CD1c-positive myeloid dendritic cell (primary cell): ENCODE data around the gene TRIO.
A peak's percentile ranks its signal among the peaks of the same experiment; 100 is the strongest.

Experiments used
- DNase-seq: peaks from one replicate; pipeline ENCODE4 v3.0.0-alpha.2; 2016; ENCODE audit errors: extremely low spot score

TRIO gene

DNA sequence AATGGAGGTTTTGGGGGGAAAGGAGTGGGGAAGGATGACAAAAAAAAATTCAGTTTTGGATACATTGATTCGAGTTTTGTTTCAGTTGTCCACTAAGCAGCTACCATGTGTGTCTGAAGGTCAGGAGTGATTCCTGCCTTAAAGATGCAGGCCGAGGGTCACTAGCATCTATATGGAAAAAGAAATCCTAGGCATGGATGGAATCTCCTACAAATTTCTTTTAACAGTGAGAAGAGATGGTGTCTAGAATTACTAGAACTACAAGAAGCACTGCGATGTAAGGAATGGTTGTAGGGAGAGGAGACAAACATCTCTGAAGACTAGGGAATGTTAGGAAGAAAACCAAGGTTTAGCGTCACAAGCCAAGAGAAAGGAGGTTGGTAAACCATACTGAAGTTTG lies 19.6 kb upstream of the TRIO start:
- no peak for DNase-seq

GRCh38 chr5:14123974-14124482 lies 19.1 kb upstream of the TRIO start:
- DNase-seq = no peak

- no peak for DNase-seq
These were observed 17.9 kb upstream of the TRIO start for GRCh38 chr5:14125262-14125661.

GRCh38 chr5:14127587-14127986 lies 15.6 kb upstream of the TRIO start:
- DNase-seq = no peak

GRCh38 chr5:14128079-14128478 lies 15.1 kb upstream of the TRIO start:
- DNase-seq = no peak

DNA sequence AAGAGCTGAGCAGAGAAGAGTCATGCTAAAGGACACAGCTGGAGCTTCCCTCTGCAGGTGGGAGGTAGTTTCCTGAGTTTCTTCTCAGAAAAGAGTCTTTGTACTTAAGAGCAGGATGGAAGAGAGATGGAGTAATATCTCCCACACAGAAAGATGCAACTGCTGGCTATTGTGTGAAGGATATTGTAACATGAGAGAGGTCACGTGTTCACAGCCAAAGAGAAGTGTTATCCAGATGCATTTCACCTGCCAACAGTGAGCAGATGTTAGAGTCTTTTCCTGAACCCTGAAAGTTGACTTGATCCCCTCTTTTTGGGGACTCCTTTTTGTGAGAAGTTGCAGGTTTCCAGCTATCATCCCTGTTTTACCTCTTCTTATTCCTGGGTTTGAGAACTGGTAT lies 14.0 kb upstream of the TRIO start:
- no peak for DNase-seq

GRCh38 chr5:14131855-14132503 lies 11.2 kb upstream of the TRIO start:
- no peak for DNase-seq

DNA sequence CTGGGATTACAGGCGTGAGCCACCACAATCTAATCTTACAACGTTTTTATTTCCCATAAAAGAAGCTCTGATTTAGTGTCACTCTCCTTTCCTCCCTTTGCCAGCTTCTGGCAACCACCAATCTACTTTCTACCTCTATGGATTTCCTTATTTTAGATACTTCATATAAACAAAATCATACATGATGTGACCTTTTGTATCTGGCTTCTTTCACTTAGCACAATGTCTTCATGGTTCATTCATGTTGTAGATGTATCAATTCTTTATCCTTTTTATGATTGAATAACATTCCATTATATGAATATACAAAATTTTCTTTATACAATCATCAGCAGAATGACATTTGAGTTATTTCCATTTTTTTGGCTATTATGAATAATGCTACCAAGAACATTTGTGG lies 9.7 kb upstream of the TRIO start:
- no peak for DNase-seq

DNA sequence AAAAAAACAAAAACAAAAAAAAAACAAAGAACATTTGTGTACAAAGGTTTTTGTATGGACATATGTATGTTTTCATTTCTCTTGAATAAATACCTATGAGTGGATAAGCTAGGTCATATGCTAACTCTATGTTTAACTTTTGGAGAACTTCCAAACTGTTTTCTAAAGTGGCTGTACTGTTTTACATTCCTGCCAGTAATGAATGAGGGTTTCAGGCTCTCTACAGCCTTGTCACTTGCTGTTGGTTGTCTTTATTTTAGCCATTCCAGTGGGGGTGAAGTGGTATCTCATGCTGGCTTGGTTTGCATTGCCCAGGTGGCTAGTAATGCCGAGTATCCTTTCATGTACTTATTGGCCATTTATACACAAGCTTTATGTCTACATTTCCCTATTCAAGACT lies 9.1 kb upstream of the TRIO start:
- no peak for DNase-seq

DNA sequence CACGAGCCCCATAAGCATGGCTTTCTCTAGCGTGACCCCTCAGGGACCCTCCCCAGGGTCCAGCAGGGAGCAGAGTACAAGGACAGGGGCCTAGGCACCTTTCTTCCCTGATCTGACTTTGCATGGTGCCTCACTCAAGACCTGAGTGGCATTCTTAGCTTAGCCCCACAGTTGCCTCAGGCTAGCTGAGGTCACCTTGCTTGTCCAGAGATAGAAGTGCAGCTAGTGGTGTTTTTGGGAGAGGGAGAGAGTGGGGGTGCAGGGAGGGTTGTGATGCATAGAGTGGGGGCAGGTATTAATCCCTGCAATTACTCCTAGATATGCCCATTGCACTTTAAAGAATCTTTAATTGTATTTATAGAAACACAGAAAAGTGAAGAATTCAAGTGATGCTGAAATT lies 8.4 kb upstream of the TRIO start:
- DNase-seq = no peak

- DNase-seq = no peak
These were observed 7.5 kb upstream of the TRIO start for GRCh38 chr5:14135621-14136020.

GRCh38 chr5:14136228-14136627 lies 6.9 kb upstream of the TRIO start:
- DNase-seq = no peak

DNA sequence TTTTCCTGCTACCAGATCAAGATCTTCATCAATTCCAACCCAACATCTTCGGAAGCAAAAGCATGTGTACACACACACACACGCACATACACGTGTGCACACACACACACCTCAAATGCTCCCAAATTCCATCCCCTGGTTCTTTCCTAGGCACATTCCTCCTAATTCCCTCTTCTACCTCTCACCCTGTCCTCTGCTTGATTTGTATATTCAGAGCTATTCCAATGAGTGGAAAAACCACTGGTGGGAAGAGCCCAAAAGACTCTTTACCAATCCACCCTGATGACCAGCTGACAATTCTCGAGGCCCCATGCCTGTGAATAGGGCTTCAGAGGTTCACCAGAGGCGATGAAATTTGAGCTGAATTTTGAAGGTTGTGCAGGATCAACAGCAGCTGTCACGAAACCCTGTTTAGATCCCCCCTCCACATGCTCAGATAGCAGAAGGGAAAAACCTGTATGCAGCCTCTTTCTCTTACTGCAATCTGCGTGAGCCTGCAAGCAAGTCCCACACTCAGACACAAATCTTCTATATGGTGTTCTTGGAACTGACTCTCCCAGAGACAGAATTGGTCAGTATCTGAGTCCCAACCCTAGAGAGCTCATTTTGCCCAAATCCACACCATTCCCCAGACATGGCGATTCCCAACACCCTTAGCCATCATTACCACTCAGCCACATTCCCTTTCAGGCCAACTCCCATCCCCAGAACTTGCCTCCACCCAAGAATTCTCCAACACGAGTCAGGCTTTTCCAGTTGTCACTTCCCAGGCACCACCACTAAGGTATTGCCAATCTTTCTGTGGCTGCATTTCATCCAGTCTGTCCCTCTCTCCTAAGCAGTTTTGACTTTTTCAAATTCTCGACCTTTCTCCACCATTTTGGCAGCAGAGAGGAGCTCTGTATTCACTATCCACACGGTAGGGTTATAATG lies 4.3 kb upstream of the TRIO start:
- DNase-seq = no peak

- DNase-seq = no peak
These were observed 1.4 kb upstream of the TRIO start for GRCh38 chr5:14141764-14142163.

DNA sequence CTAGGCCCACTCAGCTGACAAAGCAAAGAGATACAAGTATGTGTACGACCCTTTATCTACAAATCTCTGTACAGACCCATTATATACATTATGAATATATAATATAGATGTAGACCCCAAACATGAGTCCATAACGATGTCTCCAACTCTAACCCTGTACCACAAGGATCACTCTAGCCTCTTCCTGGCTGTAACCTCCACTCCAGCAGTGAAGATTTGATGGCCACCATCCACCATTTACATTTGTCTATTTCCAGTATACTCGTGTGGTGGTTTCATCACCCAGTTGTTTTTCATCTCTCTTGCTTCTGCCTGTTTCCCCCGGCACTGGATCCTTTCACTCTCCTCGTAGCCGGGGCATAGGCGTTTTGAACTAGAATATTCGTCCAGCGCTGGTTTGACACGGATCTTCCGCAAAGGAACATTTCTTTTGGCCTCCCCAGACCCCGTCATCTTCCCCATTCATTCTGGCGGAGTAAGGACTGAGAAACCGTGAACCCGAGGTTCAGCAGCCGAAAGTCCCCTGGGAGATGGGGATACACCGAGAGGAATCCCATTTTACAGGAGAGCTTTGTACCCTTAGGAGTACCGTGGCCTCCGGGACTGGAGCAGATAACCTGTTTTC lies 828 bp upstream of the TRIO start:
- DNase-seq = peak; percentile 28

DNA sequence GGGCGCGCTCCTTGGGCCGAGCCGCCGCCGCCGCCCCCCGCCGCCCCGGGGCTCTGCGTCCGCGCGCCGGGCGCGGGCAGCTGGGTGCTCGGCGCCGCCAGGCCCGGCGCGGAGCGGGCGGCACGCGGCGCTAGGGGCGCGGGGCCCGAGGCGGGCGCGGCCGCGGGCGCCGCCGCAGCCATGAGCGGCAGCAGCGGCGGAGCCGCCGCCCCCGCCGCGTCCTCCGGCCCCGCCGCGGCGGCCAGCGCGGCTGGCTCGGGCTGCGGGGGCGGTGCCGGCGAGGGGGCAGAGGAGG lies 351 bp downstream of the TRIO start:
- no peak for DNase-seq

DNA sequence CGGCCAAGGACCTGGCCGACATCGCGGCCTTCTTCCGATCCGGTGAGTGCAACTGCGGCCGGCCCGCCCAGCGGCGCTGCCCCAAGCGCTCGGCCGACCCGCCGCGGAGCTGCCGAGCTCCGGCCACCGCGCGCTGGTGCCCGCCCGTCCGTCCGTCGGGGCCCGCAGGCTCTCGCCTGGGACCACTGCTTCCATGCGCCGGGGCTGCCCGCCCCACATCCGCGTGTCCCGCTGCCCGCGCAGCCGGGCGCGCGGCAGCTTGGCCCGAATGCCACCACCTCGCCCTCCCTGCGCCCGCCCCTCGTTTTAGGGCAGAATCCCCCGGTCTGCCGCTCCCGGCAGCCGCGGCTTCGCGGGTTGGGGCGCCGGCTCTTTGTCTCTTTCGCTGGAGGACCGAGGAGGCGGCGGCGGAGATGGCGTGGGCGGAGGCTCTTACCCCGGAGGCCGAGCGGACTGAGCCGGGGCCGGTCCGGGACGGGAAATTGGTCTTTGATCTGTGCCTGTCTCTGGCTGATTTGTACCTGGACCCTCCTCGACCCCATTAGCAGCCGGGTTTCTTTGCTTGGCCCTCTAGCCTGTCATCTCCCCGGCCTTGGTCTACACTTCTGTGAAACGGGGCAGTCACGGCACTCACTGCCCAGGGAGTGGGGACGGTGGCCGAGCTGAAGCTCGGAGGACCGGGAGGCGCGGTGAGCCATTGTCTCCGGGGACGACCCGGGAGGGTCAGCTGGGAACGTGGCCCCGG lies 871 bp downstream of the TRIO start:
- peak; percentile 56 for DNase-seq

DNA sequence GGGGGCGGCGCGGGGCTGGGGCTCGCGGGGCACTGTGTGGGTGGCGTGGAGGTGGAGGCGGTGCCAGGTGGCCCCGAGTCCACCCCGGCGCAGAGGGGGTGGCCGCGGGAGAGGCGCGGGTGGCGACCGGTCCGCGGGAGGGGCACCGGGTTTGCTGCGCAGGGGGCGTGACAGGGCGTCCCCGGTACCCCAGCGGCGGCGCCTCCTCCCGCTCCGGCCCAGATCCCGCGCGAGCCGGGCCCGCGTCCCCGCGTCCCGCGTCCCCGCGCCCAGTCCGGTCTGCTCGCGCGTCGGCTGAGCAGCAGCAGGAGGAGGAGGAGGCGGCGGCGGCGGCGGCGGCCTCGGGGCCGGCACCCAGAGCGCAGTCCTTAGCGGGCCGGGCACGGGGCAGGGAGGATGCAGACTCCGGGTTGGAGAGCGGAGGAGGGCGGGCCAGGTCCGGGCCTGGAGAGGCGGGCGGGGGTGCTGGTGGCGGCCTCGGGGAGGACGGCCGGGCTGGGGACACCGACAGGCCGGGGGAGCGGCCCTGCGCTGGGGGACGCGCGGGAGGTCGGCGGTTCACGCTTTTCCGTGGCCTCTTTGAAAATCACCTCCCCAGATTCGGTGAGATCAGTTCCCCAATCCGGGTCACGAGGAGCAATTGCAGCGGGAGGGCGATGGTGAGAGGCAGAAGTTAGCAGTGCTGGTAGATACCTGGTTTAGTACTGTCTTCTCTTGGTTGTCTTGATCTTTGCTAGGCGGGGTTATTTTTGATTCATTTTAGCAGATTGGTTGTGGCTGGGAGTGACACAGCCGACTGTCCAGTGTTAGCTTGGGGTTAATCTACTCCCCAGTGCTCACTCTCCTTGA lies 1.7 kb downstream of the TRIO start:
- DNase-seq = peak; percentile 83

GRCh38 chr5:14145435-14146334 lies 2.5 kb downstream of the TRIO start:
- DNase-seq = no peak

GRCh38 chr5:14146725-14147124 lies 3.6 kb downstream of the TRIO start:
- DNase-seq = no peak
